NCI-H2196 treated with DMSO at 0.1 percent for 48 hours (cell line): ENCODE data around the gene OR52E1.

Experiments
- DNase-seq: peaks from one replicate; lab custom pipeline; 2025; ENCODE audit not compliant: unreplicated experiment; lab: John Stamatoyannopoulos, UW

Gene OR52E1

GRCh38 chr11:5115339-5115738, 46.0 kb downstream of the OR52E1 start:
- no peak for DNase-seq

GRCh38 chr11:5117588-5117987, 48.2 kb downstream of the OR52E1 start:
- DNase-seq, result no peak

- DNase-seq, result no peak
Measured at GRCh38 chr11:5118893-5119292, 49.5 kb downstream of the OR52E1 start.
